GM12875 (cell line): ENCODE measurements around the gene SLC26A6.
A peak's percentile ranks its signal among the peaks of the same experiment; 100 is the strongest.

Source experiments
- H3K4me3 ChIP-seq: one replicate; pipeline ENCODE4 v1.5.1; 2011; ENCODE audit warnings: low read depth, low read length, control low read depth
- CTCF ChIP-seq: IDR thresholded peaks from 2 replicates; pipeline ENCODE4 v1.5.1; 2011; ENCODE audit warnings: low read depth, mild to moderate bottlenecking, control low read depth, inconsistent platforms, low read length, moderate library complexity, borderline replicate concordance; ENCODE audit not compliant: insufficient read depth

The SLC26A6 gene

GRCh38 chr3:48609088-48610005, 25.9 kb downstream of the SLC26A6 start, which contains the start of gene UQCRC1:
UQCRC1 (minus strand) TSS chr3:48609646; CDS start chr3:48609620, 26 bp downstream.
- H3K4me3 ChIP-seq = peak within 1 kb of the TSS; percentile 98
- TF ChIP-seq CTCF = peak; percentile 81

- no peak for TF ChIP-seq CTCF
- H3K4me3 ChIP-seq = no peak overlapping the region
Measured at GRCh38 chr3:48607519-48607918, 27.7 kb downstream of the SLC26A6 start.

GRCh38 chr3:48601622-48601994, 33.7 kb downstream of the SLC26A6 start:
- no peak overlapping the region for H3K4me3 ChIP-seq
- no peak for TF ChIP-seq CTCF

- no peak for TF ChIP-seq CTCF
- H3K4me3 ChIP-seq = no peak overlapping the region
Measured at GRCh38 chr3:48600711-48601621, 34.3 kb downstream of the SLC26A6 start.

GRCh38 chr3:48599509-48600285, 35.6 kb downstream of the SLC26A6 start:
- TF ChIP-seq CTCF = no peak
- no peak overlapping the region for H3K4me3 ChIP-seq

GRCh38 chr3:48599077-48599501, 36.2 kb downstream of the SLC26A6 start:
- no peak overlapping the region for H3K4me3 ChIP-seq
- no peak for TF ChIP-seq CTCF
